Peyer's patch (tissue), 4 donors: ENCODE data around the gene CCDC175. TPM values are rescaled to one million over a fixed set of nuclear protein-coding genes. Genes with fewer than 3 reads are reported as not detected.

Experiments used
- DNase-seq, 3 donors: peaks; one replicate each; pipeline ENCODE4 v3.0.0-alpha.2; 2017 to 2019
- H3K27ac ChIP-seq, 4 donors: fragments of 200-600 bp; sonication (generic); one replicate each; pipeline ENCODE4 v1.5.1; 2016 to 2019
- H3K27me3 ChIP-seq, 2 donors: fragments of 200-600 bp; sonication (generic); one replicate each; pipeline ENCODE4 v1.5.1; 2019
- H3K36me3 ChIP-seq, 3 donors: fragments of 200-600 bp; sonication (generic); one replicate each; pipeline ENCODE4 v1.5.1; 2016 to 2019
- H3K4me1 ChIP-seq, 4 donors: fragments of 200-600 bp; sonication (generic); one replicate each; pipeline ENCODE4 v1.5.1; 2016 to 2019
- H3K4me3 ChIP-seq, 4 donors: fragments of 200-600 bp; sonication (generic); 1 replicate in 3 of 4; 2 replicates in 1 of 4; pipeline ENCODE4 v1.5.1; 2016 to 2019; ENCODE audit warnings: mild to moderate bottlenecking in 1 of 4
- H3K9me3 ChIP-seq, 4 donors: fragments of 200-600 bp; sonication (generic); one replicate each; pipeline ENCODE4 v1.5.1; 2016 to 2019; ENCODE audit warnings: mild to moderate bottlenecking in 1 of 4
- POLR2A ChIP-seq, 2 donors: fragments of 450-650 bp; IDR thresholded peaks; one replicate each; pipeline ENCODE4 v1.5.1; 2017; ENCODE audit warnings: antibody characterized with exemption in 2 of 2, mild to moderate bottlenecking in 2 of 2, moderate library complexity in 2 of 2
- total RNA-seq, 4 donors: library from RNA; depleted of rRNA; stranded (reverse); fragments of >200 nt; gene quantifications; one replicate each; pipeline ENCODE4 v1.1.0, GENCODE V29; 2016
- TF ChIP-seq, protein P1 (sequence below), 6 experiments: fragments of 450-650 bp in 4 of 6; fragments of 200-600 bp in 2 of 6; sonication (generic) in 1 of 6; IDR thresholded peaks; one replicate each; pipeline ENCODE4 v1.5.1; 2017 to 2019; ENCODE audit warnings: antibody characterized with exemption in 6 of 6, mild to moderate bottlenecking in 3 of 6, moderate library complexity in 1 of 6

CCDC175 gene
- total RNA-seq, 4 donors from 2014 or later = 1.6 TPM; not detected in 3

DNA sequence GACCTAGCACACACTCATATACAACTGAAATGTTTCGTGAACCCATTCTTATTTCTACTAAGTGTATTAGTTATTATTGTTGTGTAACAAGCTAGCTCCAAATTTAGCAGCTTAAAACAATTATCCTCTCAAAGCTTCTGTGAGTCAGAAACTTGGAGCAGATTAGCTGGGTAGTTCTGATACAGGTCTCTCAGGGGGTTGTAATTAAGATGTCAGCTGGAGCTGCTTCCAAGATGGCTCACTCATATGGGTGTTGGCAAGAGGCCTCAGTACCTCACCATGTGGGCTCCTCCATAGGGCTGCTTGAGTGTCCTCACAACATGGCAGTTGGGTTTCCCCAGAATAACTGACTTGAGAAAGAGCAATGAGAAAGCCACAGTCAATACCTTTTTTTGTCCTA is 121.2 kb downstream of the CCDC175 start:
- TF ChIP-seq, protein P1, sequence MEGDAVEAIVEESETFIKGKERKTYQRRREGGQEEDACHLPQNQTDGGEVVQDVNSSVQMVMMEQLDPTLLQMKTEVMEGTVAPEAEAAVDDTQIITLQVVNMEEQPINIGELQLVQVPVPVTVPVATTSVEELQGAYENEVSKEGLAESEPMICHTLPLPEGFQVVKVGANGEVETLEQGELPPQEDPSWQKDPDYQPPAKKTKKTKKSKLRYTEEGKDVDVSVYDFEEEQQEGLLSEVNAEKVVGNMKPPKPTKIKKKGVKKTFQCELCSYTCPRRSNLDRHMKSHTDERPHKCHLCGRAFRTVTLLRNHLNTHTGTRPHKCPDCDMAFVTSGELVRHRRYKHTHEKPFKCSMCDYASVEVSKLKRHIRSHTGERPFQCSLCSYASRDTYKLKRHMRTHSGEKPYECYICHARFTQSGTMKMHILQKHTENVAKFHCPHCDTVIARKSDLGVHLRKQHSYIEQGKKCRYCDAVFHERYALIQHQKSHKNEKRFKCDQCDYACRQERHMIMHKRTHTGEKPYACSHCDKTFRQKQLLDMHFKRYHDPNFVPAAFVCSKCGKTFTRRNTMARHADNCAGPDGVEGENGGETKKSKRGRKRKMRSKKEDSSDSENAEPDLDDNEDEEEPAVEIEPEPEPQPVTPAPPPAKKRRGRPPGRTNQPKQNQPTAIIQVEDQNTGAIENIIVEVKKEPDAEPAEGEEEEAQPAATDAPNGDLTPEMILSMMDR (IDR thresholded peaks at IDR 0.05) = no peak
- no peak for TF ChIP-seq POLR2A (IDR thresholded peaks at IDR 0.05)
- Histone ChIP-seq H3K27ac (no peak overlapping the region), H3K4me1 (no peaks in the 10 kb centered on the region), H3K4me3 (no peak overlapping the region), H3K36me3 (no peaks in the 10 kb centered on the region), H3K9me3 (no peaks in the 10 kb centered on the region), H3K27me3 (no peaks in the 10 kb centered on the region)
- no peak for DNase-seq

Other genes starting within 250 kb of the CCDC175 start
- gene GPR135, start 111.4 kb downstream of the CCDC175 start, total RNA-seq = 1 to 10 TPM; 2.8 to 8.8 (median 6.0) TPM
- 10 to 100 TPM; 17.3 to 86.6 (median 43.3) TPM for gene L3HYPDH, start 92.4 kb downstream of the CCDC175 start, total RNA-seq
- gene JKAMP, start 92.3 kb downstream of the CCDC175 start, total RNA-seq = 10 to 100 TPM; 24.8 to 70.4 (median 59.8) TPM